Mesenchymal stem cell (in vitro differentiated cells and primary cell): Measurements from ENCODE around the gene KRTAP9-6. TPM values are rescaled to one million over a fixed set of nuclear protein-coding genes. Genes with fewer than 3 reads are reported as not detected.

Experiments
- DNase-seq: peaks from one replicate; pipeline ENCODE4 v3.0.0-alpha.2; 2013
- H2AFZ ChIP-seq: one replicate; pipeline ENCODE4 v1.6.1; 2013; ENCODE audit warnings: low read depth, mild to moderate bottlenecking, control low read depth, inconsistent platforms, low read length, moderate library complexity
- H2AK5ac ChIP-seq: 2 replicates; pipeline ENCODE4 v1.6.1; 2013; ENCODE audit warnings: low read length, moderate library complexity, mild to moderate bottlenecking, inconsistent platforms; ENCODE audit not compliant: severe bottlenecking
- H2BK120ac ChIP-seq: one replicate; pipeline ENCODE4 v1.6.1; 2013; ENCODE audit warnings: low read depth, mild to moderate bottlenecking, inconsistent platforms, low read length, moderate library complexity
- H2BK12ac ChIP-seq, 2 experiments: one replicate each; pipeline ENCODE4 v1.6.1; 2013; ENCODE audit warnings: inconsistent platforms in 2 of 2, low read length in 2 of 2, mild to moderate bottlenecking in 2 of 2, moderate library complexity in 2 of 2, control low read depth in 1 of 2
- H2BK15ac ChIP-seq: one replicate; pipeline ENCODE4 v1.6.1; 2013; ENCODE audit warnings: mild to moderate bottlenecking, low read depth, inconsistent platforms; ENCODE audit not compliant: poor library complexity, severe bottlenecking
- H2BK5ac ChIP-seq: 2 replicates; pipeline ENCODE4 v1.6.1; 2013; ENCODE audit warnings: low read depth, mild to moderate bottlenecking, low read length, control low read depth, inconsistent platforms; ENCODE audit not compliant: poor library complexity, severe bottlenecking
- H3K14ac ChIP-seq, 2 experiments: one replicate each; pipeline ENCODE4 v1.6.1; 2013; ENCODE audit warnings: inconsistent platforms in 2 of 2, low read length in 2 of 2, control low read depth in 1 of 2, mild to moderate bottlenecking in 1 of 2, moderate library complexity in 1 of 2
- H3K18ac ChIP-seq, 2 experiments: one replicate each; pipeline ENCODE4 v1.6.1; 2013; ENCODE audit warnings: inconsistent platforms in 2 of 2, low read length in 2 of 2, control low read depth in 1 of 2, low read depth in 1 of 2, mild to moderate bottlenecking in 1 of 2
- H3K23ac ChIP-seq, 2 experiments: one replicate each; pipeline ENCODE4 v1.6.1; 2013; ENCODE audit warnings: inconsistent platforms in 2 of 2, low read length in 2 of 2, mild to moderate bottlenecking in 2 of 2, moderate library complexity in 2 of 2, control low read depth in 1 of 2
- H3K27ac ChIP-seq: 2 replicates; pipeline ENCODE4 v1.5.1; 2013; ENCODE audit warnings: mild to moderate bottlenecking, moderate library complexity, low read length, control low read depth, inconsistent platforms; ENCODE audit not compliant: poor library complexity, severe bottlenecking
- H3K27me3 ChIP-seq, 2 experiments: 2 replicates each; pipeline versions ENCODE4 v1.6.1 to v1.7.0; 2013; ENCODE audit warnings: low read length in 2 of 2, mild to moderate bottlenecking in 2 of 2, moderate library complexity in 2 of 2, control low read depth in 1 of 2, inconsistent platforms in 1 of 2; ENCODE audit not compliant: control insufficient read depth in 1 of 2, insufficient read depth in 1 of 2
- H3K36me3 ChIP-seq, 2 experiments: 2 replicates each; pipeline versions ENCODE4 v1.6.1 to v1.7.0; 2013; ENCODE audit warnings: low read length in 2 of 2, control low read depth in 1 of 2, inconsistent platforms in 1 of 2, low read depth in 1 of 2, mild to moderate bottlenecking in 1 of 2; ENCODE audit not compliant: insufficient read depth in 2 of 2, control insufficient read depth in 1 of 2
- H3K4ac ChIP-seq, 2 experiments: one replicate each; pipeline ENCODE4 v1.6.1; 2013; ENCODE audit warnings: inconsistent platforms in 2 of 2, low read length in 2 of 2, mild to moderate bottlenecking in 2 of 2, moderate library complexity in 2 of 2, control low read depth in 1 of 2, low read depth in 1 of 2
- H3K4me1 ChIP-seq: 2 replicates; pipeline ENCODE4 v1.6.1; 2013; ENCODE audit warnings: low read depth, low read length, control low read depth; ENCODE audit not compliant: control insufficient read depth, insufficient read depth
- H3K4me2 ChIP-seq: 2 replicates; pipeline ENCODE4 v1.6.1; 2013; ENCODE audit warnings: low read length, mild to moderate bottlenecking, inconsistent platforms; ENCODE audit not compliant: poor library complexity, severe bottlenecking
- H3K4me3 ChIP-seq, 2 experiments: 2 replicates each; pipeline versions ENCODE4 v1.5.1 to v1.7.0; 2013; ENCODE audit warnings: low read length in 2 of 2, mild to moderate bottlenecking in 2 of 2, control low read depth in 1 of 2, low read depth in 1 of 2; ENCODE audit not compliant: insufficient read depth in 1 of 2
- H3K79me1 ChIP-seq: replicated peaks from 2 replicates; pipeline ENCODE4 v1.6.1; 2013; ENCODE audit warnings: mild to moderate bottlenecking, control low read depth, low read length, inconsistent platforms; ENCODE audit not compliant: poor library complexity, severe bottlenecking
- H3K9ac ChIP-seq: 2 replicates; pipeline ENCODE4 v1.7.0; 2013; ENCODE audit warnings: mild to moderate bottlenecking, low read length, moderate library complexity
- H3K9me3 ChIP-seq: 2 replicates; pipeline ENCODE4 v1.7.0; 2013; ENCODE audit warnings: mild to moderate bottlenecking, low read length; ENCODE audit not compliant: control insufficient read depth
- H4K8ac ChIP-seq: one replicate; pipeline ENCODE4 v1.6.1; 2013; ENCODE audit warnings: inconsistent platforms, mild to moderate bottlenecking, low read length, moderate library complexity
- H4K91ac ChIP-seq: one replicate; pipeline ENCODE4 v1.6.1; 2013; ENCODE audit warnings: mild to moderate bottlenecking, low read length, inconsistent platforms
- WGBS: methylation state at CpG from one replicate; pipeline ENCODE4 v1.1.7; 2013; ENCODE audit warnings: mixed read lengths; 5-methylcytosine and 5-hydroxymethylcytosine counted together
- polyA plus RNA-seq, 2 experiments: library from polyadenylated mRNA; stranded (reverse); fragments of 200-250 nt; gene quantifications; one replicate each; pipeline ENCODE4 v1.2.3, GENCODE V29; 2013

The KRTAP9-6 gene, protein sequence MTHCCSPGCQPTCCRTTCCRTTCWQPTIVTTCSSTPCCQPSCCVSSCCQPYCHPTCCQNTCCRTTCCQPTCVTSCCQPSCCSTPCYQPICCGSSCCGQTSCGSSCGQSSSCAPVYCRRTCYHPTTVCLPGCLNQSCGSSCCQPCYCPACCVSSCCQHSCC
- polyA plus RNA-seq (2013, experiment 1 of 2) = not detected
- not detected for polyA plus RNA-seq (2013, experiment 2 of 2)

- Histone ChIP-seq H3K4ac (no peak within 1 kb of the TSS), H4K8ac (no peak within 1 kb of the TSS), H3K27me3 (peaks cover 0 to 22% of the 10 kb centered on the region in 2 experiments), H3K4me3 (no peak within 1 kb of the TSS), H3K36me3 (no peaks in the 10 kb centered on the region), H3K23ac (no peak within 1 kb of the TSS), H3K4me1 (no peaks in the 10 kb centered on the region), H2BK5ac (no peak within 1 kb of the TSS), H2AK5ac (no peak within 1 kb of the TSS), H3K27ac (no peak within 1 kb of the TSS), H3K14ac (no peak within 1 kb of the TSS), H3K9me3 (no peaks in the 10 kb centered on the region), H3K18ac (no peak within 1 kb of the TSS), H2AFZ (no peak within 1 kb of the TSS), H2BK15ac (no peak within 1 kb of the TSS), H3K4me2 (no peak within 1 kb of the TSS), H4K91ac (no peak within 1 kb of the TSS), H2BK12ac (no peak within 1 kb of the TSS), H2BK120ac (no peak within 1 kb of the TSS), H3K9ac (no peak within 1 kb of the TSS), H3K79me1 (no peaks in the 10 kb centered on the region)
- no peak for DNase-seq
- 64% methylated on average over 2 of the region's 2 CpGs for WGBS
Measured at GRCh38 chr17:41265078-41265477, at the start of gene KRTAP9-6. TSS of gene KRTAP9-6 (plus strand) at chr17:41265378. CDS start at chr17:41265378, 0 bp downstream.

- Histone ChIP-seq H3K18ac (no peak overlapping the region), H2BK15ac (no peak overlapping the region), H3K27me3 (peaks cover 0 to 4% of the 10 kb centered on the region in 2 experiments), H2BK12ac (no peak overlapping the region), H3K4me3 (no peak overlapping the region), H3K4me1 (peaks cover 7% of the 10 kb centered on the region), H3K27ac (no peak overlapping the region), H2AFZ (no peak overlapping the region), H3K14ac (no peak overlapping the region), H3K23ac (no peak overlapping the region), H4K91ac (no peak overlapping the region), H3K36me3 (no peaks in the 10 kb centered on the region), H2BK5ac (no peak overlapping the region), H3K79me1 (no peaks in the 10 kb centered on the region), H3K9me3 (no peaks in the 10 kb centered on the region), H3K4ac (no peak overlapping the region), H4K8ac (no peak overlapping the region), H2AK5ac (no peak overlapping the region), H3K9ac (no peak overlapping the region), H2BK120ac (no peak overlapping the region), H3K4me2 (no peak overlapping the region)
- no peak for DNase-seq
- no CpG with 5 or more reads among the region's 1 CpG for WGBS
Measured at GRCh38 chr17:41215681-41216080, 49.5 kb upstream of the KRTAP9-6 start.

DNA sequence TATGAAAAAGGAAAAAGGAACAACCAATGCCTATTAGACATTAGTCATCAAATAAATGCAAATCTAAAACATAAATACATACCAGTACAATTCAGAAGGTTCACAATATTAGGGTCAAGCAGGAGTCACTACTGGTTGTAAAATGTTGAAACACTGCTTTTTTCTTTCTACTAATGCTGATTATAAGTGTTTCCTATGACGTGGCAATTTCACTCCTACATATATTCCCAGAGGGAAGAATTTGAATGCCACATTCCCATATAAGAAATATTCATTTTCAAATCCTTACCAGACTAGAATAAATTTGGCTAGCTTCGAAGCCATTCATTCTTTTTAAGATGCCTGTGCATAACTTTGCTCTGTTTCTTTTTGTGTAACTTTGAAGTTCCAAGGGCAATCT, 41.4 kb upstream of the KRTAP9-6 start:
- Histone ChIP-seq H3K9me3 (no peaks in the 10 kb centered on the region), H2BK15ac (no peak overlapping the region), H2AFZ (no peak overlapping the region), H3K4me2 (no peak overlapping the region), H2BK12ac (no peak overlapping the region), H3K79me1 (no peaks in the 10 kb centered on the region), H3K18ac (no peak overlapping the region), H3K23ac (no peak overlapping the region), H3K36me3 (no peaks in the 10 kb centered on the region), H3K9ac (no peak overlapping the region), H2BK120ac (no peak overlapping the region), H4K8ac (no peak overlapping the region), H3K27ac (no peak overlapping the region), H3K4me3 (no peak overlapping the region), H4K91ac (no peak overlapping the region), H2AK5ac (no peak overlapping the region), H3K4me1 (no peaks in the 10 kb centered on the region), H3K4ac (no peak overlapping the region), H3K27me3 (no peaks in the 10 kb centered on the region), H3K14ac (no peak overlapping the region), H2BK5ac (no peak overlapping the region)
- no peak for DNase-seq
- WGBS = 60% methylated on average over 1 of the region's 2 CpGs

DNA sequence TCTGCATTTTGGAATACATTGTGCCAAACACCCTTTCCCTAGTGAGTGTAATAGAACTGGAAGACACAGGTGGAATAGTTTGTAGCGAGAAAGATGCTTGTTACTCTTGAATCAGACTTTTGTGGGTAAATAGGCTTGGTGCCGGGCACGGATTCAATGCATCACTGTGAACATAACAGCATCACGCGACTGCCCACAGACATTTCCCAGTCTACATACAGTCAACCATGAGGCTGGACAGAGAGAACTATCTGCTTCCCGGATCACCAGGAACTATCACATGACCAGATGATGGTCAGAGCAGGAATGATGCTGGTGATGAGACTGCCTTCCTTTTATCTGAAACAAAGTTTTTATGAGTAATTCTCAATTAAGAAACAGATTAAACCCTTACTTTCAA, 39.1 kb upstream of the KRTAP9-6 start:
- Histone ChIP-seq H2AFZ (no peak overlapping the region), H2BK120ac (no peak overlapping the region), H4K8ac (no peak overlapping the region), H3K79me1 (no peaks in the 10 kb centered on the region), H3K23ac (no peak overlapping the region), H3K4ac (no peak overlapping the region), H3K4me2 (no peak overlapping the region), H3K27me3 (no peaks in the 10 kb centered on the region), H3K9ac (no peak overlapping the region), H2AK5ac (no peak overlapping the region), H3K4me3 (no peak overlapping the region), H3K18ac (no peak overlapping the region), H4K91ac (no peak overlapping the region), H2BK12ac (no peak overlapping the region), H2BK15ac (no peak overlapping the region), H3K27ac (no peak overlapping the region), H3K4me1 (no peaks in the 10 kb centered on the region), H3K14ac (no peak overlapping the region), H2BK5ac (no peak overlapping the region), H3K36me3 (no peaks in the 10 kb centered on the region), H3K9me3 (no peaks in the 10 kb centered on the region)
- WGBS = 98% methylated on average over 5 of the region's 6 CpGs
- DNase-seq = no peak
